Glutamatergic neuron (in vitro differentiated cells): ENCODE data around the gene CWF19L1. TPM values are rescaled to one million over a fixed set of nuclear protein-coding genes. Genes with fewer than 3 reads are reported as not detected.

Experiments
- DNase-seq: peaks from one replicate; pipeline ENCODE4 v3.0.0; 2022
- H3K27ac Mint-ChIP-seq: one replicate; pipeline ENCODE4 v1.8.0; 2020; ENCODE audit warnings: mild to moderate bottlenecking, mixed read lengths, inconsistent platforms; ENCODE audit not compliant: unreplicated experiment
- H3K27me3 Mint-ChIP-seq: one replicate; pipeline ENCODE4 v1.8.0; 2020; ENCODE audit warnings: mild to moderate bottlenecking, moderate library complexity, mixed read lengths, inconsistent platforms; ENCODE audit not compliant: unreplicated experiment
- H3K36me3 Mint-ChIP-seq: one replicate; pipeline ENCODE4 v1.8.0; 2020; ENCODE audit warnings: mild to moderate bottlenecking, mixed read lengths, inconsistent platforms; ENCODE audit not compliant: unreplicated experiment
- H3K4me1 Mint-ChIP-seq: one replicate; pipeline ENCODE4 v1.8.0; 2020; ENCODE audit warnings: mild to moderate bottlenecking, low read depth, mixed read lengths, inconsistent platforms; ENCODE audit not compliant: unreplicated experiment
- H3K4me3 Mint-ChIP-seq: one replicate; pipeline ENCODE4 v1.8.0; 2020; ENCODE audit warnings: mild to moderate bottlenecking, mixed read lengths, inconsistent platforms; ENCODE audit not compliant: unreplicated experiment
- H3K9me3 Mint-ChIP-seq: one replicate; pipeline ENCODE4 v1.8.0; 2020; ENCODE audit warnings: mild to moderate bottlenecking, moderate library complexity, mixed read lengths, inconsistent platforms; ENCODE audit not compliant: unreplicated experiment
- CTCF ChIP-seq: fragments of 200-600 bp; sonication (generic); IDR thresholded peaks from one replicate; pipeline ENCODE4 v1.5.0; 2021; ENCODE audit not compliant: partially characterized antibody, unreplicated experiment
- total RNA-seq: library from RNA; stranded (reverse); fragmentation: NEBNext Ultra II Directional; extraction: Animal tissue kit (Norgen Biotek cat#: 25700); gene quantifications from one replicate; pipeline ENCODE4 v1.2.1, GENCODE V29; 2021; ENCODE audit not compliant: unreplicated experiment

Gene CWF19L1
- total RNA-seq, 1 donor from 2014 or later = 24.2 TPM

DNA sequence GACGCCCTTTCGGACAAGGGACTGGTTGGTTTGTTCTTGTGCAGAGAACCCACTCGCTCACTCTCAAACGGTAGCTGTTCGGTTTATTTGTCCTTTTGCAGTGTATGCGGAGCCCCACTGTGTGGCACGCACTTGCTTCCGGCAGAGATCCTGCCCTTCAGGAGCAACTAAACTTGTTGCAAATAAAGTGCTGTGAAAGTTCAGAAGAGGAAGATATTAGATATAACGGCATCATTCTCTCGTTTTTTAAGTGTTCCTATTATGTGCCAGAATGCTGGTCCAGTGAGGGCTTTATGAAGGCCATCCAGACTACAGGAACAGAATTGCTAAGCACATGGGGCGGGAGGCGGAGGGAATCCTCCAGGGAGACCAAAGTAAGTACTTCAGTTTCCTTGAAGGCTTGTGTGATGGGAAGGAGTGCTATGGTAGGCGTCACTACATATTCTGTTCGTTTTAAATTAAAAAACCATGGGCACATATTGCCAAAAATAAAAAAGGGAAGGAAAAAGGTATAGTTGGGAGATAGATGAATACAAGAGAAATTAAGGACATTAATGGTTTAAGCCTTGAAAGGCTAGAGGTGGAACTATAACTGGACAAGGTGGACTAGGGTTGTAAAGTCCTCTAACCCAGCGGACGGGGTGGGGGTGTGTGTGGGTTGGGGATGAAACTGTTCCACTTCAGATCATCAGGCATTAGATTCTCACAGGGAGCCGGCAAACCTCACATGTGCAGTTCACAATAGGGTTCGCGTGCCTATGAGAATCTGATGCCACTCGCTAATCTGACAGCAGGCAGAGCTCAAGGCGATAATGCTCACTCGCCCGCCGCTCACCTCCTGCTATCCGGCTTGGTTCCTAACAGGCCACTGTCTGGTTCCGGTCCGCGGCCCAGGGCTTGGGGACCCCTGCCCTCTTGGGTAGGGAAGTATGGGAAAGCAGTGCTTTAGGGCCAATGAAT is 80.9 kb downstream of the CWF19L1 start:
- Mint-ChIP-seq H3K27me3 (peaks cover 3% of the 10 kb centered on the region), H3K4me3 (peak overlapping the region; percentile 99), H3K36me3 (no peaks in the 10 kb centered on the region), H3K27ac (peak overlapping the region; percentile 94), H3K9me3 (peaks cover 7% of the 10 kb centered on the region), H3K4me1 (peaks cover 9% of the 10 kb centered on the region)
- peak; percentile 34 for DNase-seq
- TF ChIP-seq CTCF = no peak

DNA sequence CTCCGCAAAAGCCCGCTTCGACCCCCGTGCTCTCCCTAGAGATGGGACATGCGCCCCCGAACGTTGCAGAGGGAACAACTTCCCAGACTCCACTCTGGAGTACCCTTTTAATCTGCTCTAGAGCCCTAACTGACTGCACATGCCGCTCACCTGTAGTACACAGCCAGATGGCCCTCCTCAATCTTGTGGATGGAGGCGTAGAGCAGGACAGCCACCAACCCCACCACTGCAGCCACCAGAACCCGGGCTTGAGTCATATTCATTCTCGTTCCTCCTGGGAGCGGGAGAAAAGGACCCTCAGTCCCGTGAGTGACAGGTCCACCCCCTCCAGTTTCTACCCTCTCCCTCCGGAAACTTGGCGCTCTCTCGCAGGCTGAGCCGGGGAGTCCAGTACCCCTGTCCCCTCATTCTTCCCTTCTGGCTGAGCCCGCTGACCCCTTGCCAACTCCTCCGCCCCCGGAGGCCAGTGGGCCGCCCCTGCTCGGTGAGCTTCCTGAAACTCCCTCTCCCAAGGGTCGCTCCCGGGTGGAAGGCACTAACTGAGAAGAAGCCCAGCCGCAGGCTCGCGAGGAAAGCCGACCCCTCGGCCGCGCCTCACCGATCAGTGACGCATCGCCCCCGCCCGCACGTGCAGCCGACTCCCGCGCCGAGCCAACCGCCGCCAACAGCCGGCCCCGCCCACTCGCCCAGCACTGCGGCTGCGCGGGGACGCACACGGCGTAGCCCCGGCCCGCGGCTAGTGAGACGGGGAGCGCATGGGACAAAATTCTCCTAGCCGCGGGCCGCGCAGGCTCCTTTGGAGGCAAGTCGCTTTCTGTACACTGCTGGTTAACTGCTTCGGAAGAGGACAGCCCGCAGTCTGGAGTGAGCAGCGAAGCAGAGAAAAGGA is 81.8 kb downstream of the CWF19L1 start, which contains the start of gene ERLIN1:
Gene ERLIN1 (minus strand): TSS at position 666 of the 889 bp plus-strand sequence. CDS start 403 bp downstream, at position 263.
- peak; percentile 98 for DNase-seq
- Mint-ChIP-seq H3K27ac (peak within 1 kb of the TSS; percentile 94), H3K4me3 (peak within 1 kb of the TSS; percentile 99), H3K4me1 (peaks cover 9% of the 10 kb centered on the region), H3K9me3 (peaks cover 7% of the 10 kb centered on the region), H3K27me3 (peaks cover 3% of the 10 kb centered on the region), H3K36me3 (no peaks in the 10 kb centered on the region)
- no peak for TF ChIP-seq CTCF

GRCh38 chr10:100184840-100185239 is 82.6 kb downstream of the CWF19L1 start:
- Mint-ChIP-seq H3K4me3 (peak overlapping the region; percentile 99), H3K36me3 (no peaks in the 10 kb centered on the region), H3K27me3 (peaks cover 3% of the 10 kb centered on the region), H3K9me3 (peaks cover 7% of the 10 kb centered on the region), H3K4me1 (peaks cover 9% of the 10 kb centered on the region), H3K27ac (peak overlapping the region; percentile 90)
- TF ChIP-seq CTCF = no peak
- no peak for DNase-seq

DNA sequence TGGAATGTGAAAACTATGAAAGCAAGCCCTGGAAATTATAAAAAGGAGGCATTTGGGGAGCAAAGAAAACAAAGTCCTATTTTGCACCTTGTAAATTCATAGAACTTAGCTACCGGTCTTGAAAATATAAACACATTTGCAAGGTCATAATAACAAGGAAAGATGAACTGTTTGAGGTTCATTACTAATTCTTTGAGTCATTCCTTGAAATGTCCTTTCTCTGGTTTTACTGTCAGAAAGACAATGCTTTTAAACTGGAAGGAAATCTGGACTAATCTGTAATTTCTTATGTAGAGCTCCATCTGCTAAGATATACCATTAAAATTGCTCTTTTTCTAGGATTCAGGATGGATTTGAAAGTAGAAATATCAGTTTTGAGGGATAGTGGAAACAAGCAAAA is 83.0 kb downstream of the CWF19L1 start:
- H3K36me3 Mint-ChIP-seq = no peaks in the 10 kb centered on the region
- DNase-seq = no peak
- TF ChIP-seq CTCF = no peak
- H3K4me3 Mint-ChIP-seq = peak overlapping the region; percentile 99
- H3K4me1 Mint-ChIP-seq = peaks cover 9% of the 10 kb centered on the region
- H3K9me3 Mint-ChIP-seq = peaks cover 7% of the 10 kb centered on the region
- peak overlapping the region; percentile 90 for H3K27ac Mint-ChIP-seq
- H3K27me3 Mint-ChIP-seq = peaks cover 3% of the 10 kb centered on the region
